Stomach (tissue), 4 donors: ENCODE data around the gene WDR86.

ENCODE experiments used
- EP300 ChIP-seq: sonication (generic); formaldehyde crosslinking; IDR thresholded peaks from one replicate; pipeline ENCODE4 v1.6.1; 2017; ENCODE audit warnings: antibody characterized with exemption
- POLR2A ChIP-seq, 4 donors: fragments of 450-650 bp; IDR thresholded peaks; one replicate each; pipeline ENCODE4 v1.6.1; 2016; ENCODE audit warnings: antibody characterized with exemption in 4 of 4, control low read depth in 2 of 4, mild to moderate bottlenecking in 1 of 4, moderate library complexity in 1 of 4

- TF ChIP-seq EP300, result no peak
- no peak for TF ChIP-seq POLR2A (IDR thresholded peaks at IDR 0.05)
Measured at GRCh38 chr7:151456782-151457181, 46.9 kb upstream of the WDR86 start.
